Endothelial cell of umbilical vein (primary cell): ENCODE data around the gene RAD51B.

Experiments
- CTCF ChIP-seq, 2 donors: IDR thresholded peaks; 1 replicate in 1 of 2; 2 replicates in 1 of 2; pipeline ENCODE4 v1.5.1; 2011; ENCODE audit warnings: low read length in 2 of 2, mild to moderate bottlenecking in 2 of 2, moderate library complexity in 2 of 2, control low read depth in 1 of 2, inconsistent platforms in 1 of 2, low read depth in 1 of 2; ENCODE audit not compliant: insufficient read depth in 1 of 2; ENCODE audit errors: extremely low read depth in 1 of 2
- EZH2 ChIP-seq: IDR thresholded peaks from 2 replicates; pipeline ENCODE4 v1.6.1; 2012; ENCODE audit warnings: borderline replicate concordance, low read depth, mild to moderate bottlenecking, moderate library complexity, low read length, inconsistent platforms; ENCODE audit not compliant: severe bottlenecking
- POLR2A ChIP-seq: IDR thresholded peaks from 2 replicates; pipeline ENCODE4 v1.6.1; 2012; ENCODE audit warnings: low read depth, mild to moderate bottlenecking, control low read depth, low read length
- POLR2AphosphoS5 ChIP-seq: IDR thresholded peaks from 2 replicates; pipeline ENCODE4 v1.6.1; 2012; ENCODE audit warnings: low read depth, mild to moderate bottlenecking, control low read depth, low read length, moderate library complexity; ENCODE audit not compliant: insufficient read depth

GRCh38 chr14:68034896-68035295 is 215.3 kb downstream of the RAD51B start:
- TF ChIP-seq CTCF (IDR thresholded peaks at IDR 0.05; ENCODE audit: extremely low read depth in 1 of 2, insufficient read depth in 1 of 2, low read depth in 1 of 2, low read length in 2 of 2) (no peak), POLR2A (no peak), POLR2AphosphoS5 (no peak), EZH2 (no peak)
